GDM1 (cell line): ENCODE measurements around the gene C11orf87.

Experiments
- DNase-seq: peaks from one replicate; lab custom pipeline; 2025; lab: John Stamatoyannopoulos, UW

C11orf87 gene

DNA sequence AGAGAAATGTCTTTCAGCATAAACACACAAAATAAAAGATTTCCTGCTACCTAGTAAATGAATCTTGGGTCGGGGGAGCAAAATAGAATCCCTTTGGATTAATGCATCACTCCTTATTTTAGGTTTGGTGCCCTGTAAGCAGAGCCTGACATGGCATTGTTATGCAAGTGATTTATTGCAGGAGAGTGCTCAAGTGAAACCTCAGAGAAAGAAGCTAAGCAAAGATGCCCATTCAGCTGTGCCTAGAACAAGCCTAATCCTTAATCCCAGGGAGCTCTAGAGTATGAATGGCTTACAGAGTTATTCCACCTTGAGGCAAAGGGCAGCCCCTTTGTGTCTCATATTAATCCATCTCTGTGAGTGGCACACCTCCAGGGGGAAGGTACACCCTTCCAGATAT lies 21.1 kb downstream of the C11orf87 start:
- DNase-seq, result no peak

- no peak for DNase-seq
These were observed 32.9 kb downstream of the C11orf87 start for GRCh38 chr11:109454857-109455256.
